Immature natural killer cell (primary cell): ENCODE results near the gene SLC39A1. TPM values are rescaled to one million over a fixed set of nuclear protein-coding genes. Genes with fewer than 3 reads are reported as not detected.
"Not testable (repeated sequence)": the region's sequence is repeated elsewhere in the genome, so short reads cannot be mapped to it uniquely, and the experiment has no call there.

Source experiments
- DNase-seq, 3 donors: peaks; one replicate each; pipeline ENCODE4 v3.0.0; 2022; ENCODE audit warnings: mixed read lengths in 1 of 3
- H3K27ac Mint-ChIP-seq, 6 donors: one replicate each; pipeline ENCODE4 v1.8.0; 2020; ENCODE audit warnings: mixed read lengths in 6 of 6, mild to moderate bottlenecking in 5 of 6, inconsistent platforms in 4 of 6, moderate library complexity in 3 of 6
- H3K27me3 Mint-ChIP-seq, 3 donors: one replicate each; pipeline ENCODE4 v1.8.0; 2020 to 2021; ENCODE audit warnings: low read depth in 3 of 3, mild to moderate bottlenecking in 3 of 3, mixed read lengths in 3 of 3, moderate library complexity in 3 of 3, inconsistent platforms in 1 of 3
- H3K36me3 Mint-ChIP-seq, 3 donors: one replicate each; pipeline ENCODE4 v1.8.0; 2020; ENCODE audit warnings: mixed read lengths in 3 of 3, inconsistent platforms in 2 of 3, mild to moderate bottlenecking in 2 of 3
- H3K4me1 Mint-ChIP-seq, 2 donors: one replicate each; pipeline ENCODE4 v1.8.0; 2020; ENCODE audit warnings: inconsistent platforms in 2 of 2, mild to moderate bottlenecking in 2 of 2, mixed read lengths in 2 of 2, moderate library complexity in 1 of 2
- H3K4me3 Mint-ChIP-seq, 5 donors: one replicate each; pipeline ENCODE4 v1.8.0; 2020; ENCODE audit warnings: mild to moderate bottlenecking in 5 of 5, mixed read lengths in 5 of 5, inconsistent platforms in 3 of 5, moderate library complexity in 3 of 5
- H3K9me3 Mint-ChIP-seq, 6 donors: one replicate each; pipeline ENCODE4 v1.8.0; 2020; ENCODE audit warnings: mild to moderate bottlenecking in 6 of 6, mixed read lengths in 6 of 6, inconsistent platforms in 4 of 6, moderate library complexity in 3 of 6
- polyA plus RNA-seq, 3 donors: library from polyadenylated mRNA; unstranded; fragments of 300-500 nt; fragmentation: Illumina TruSeq; gene quantifications; one replicate each; pipeline ENCODE4 v1.2.3, GENCODE V29; 2021

The SLC39A1 gene
- 10 to 100 TPM; 52.3 to 84.8 (median 54.6) TPM for polyA plus RNA-seq

DNA sequence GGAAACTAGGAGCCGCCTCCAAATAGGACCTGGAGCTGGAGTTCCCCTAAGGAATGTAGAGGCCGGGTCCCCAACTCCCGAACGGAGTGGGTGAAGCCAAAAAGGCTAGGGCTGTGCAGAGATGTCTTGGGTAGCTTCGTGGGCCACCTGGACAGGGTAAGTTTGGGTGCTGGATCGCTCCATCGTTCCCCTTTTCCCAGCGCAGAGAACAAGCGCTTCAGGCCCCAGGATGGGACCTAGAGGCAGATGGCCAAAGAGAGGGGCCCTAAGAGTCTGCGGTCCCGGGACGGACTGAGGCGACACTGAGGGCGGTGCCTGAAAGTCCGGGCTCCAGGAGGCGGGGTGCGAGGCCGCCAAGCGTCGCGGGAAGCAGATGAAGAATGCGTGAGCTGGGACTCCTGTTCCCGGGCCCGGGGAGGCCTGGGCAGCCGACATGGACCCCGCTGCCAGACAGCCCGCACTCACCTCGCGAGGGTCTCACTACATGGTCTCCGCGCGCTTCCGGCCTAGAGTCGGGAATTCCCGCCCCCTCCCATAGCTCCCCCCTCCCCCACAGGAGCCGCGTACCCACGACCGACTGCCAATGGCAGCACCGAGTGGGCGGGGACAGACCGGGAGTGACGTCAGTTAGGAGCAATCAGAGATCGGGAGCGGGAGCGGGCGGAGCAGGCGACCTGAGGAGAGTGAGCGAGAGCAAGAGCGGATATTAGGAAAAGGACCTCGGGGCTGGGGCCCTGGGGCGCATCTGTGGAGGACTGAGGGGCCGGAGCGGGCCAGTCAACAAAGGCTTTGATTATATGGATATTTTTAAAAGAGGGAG lies at the start of gene SLC39A1:
SLC39A1 (minus strand) TSS at position 508 of the 820 bp plus-strand sequence. CDS start 822 bp downstream, outside the sequence.
- peaks cover 0 to 2% (median 0%) of the 10 kb centered on the region in 3 donors for H3K36me3 Mint-ChIP-seq
- peaks cover 0 to 5% (median 3%) of the 10 kb centered on the region in 3 donors for H3K27me3 Mint-ChIP-seq
- H3K9me3 Mint-ChIP-seq, result no peaks in the 10 kb centered on the region
- DNase-seq, result peak; percentile 89 to 90 (median 89)
- peak within 1 kb of the TSS; percentile 93 to 96 (median 95) for H3K27ac Mint-ChIP-seq
- H3K4me3 Mint-ChIP-seq, result peak within 1 kb of the TSS; percentile 89 to 96 (median 92)
- H3K4me1 Mint-ChIP-seq, result peaks cover 58 to 71% of the 10 kb centered on the region in 2 donors

DNA sequence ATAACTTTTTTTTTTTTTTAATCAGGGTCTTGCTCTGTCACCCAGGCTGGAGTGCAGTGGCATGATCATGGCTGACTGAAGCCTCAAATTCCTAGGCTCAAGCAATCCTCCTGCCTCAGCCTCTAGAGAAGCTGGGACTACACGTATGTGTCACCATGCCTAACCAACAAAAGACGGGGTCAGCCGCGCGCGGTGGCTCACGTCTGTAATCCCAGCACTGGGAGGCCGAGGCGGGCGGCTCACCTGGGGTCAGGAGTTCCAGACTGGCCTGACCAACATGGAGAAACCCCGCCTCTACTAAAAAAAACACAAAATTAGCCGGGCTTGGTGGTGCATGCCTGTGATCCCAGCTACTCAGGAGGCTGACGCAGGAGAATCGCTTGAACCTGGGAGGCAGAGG lies 49.2 kb upstream of the SLC39A1 start:
- H3K9me3 Mint-ChIP-seq, DNase-seq, H3K36me3 Mint-ChIP-seq, H3K27me3 Mint-ChIP-seq, H3K4me3 Mint-ChIP-seq, H3K4me1 Mint-ChIP-seq, H3K27ac Mint-ChIP-seq: not testable (repeated sequence)

DNA sequence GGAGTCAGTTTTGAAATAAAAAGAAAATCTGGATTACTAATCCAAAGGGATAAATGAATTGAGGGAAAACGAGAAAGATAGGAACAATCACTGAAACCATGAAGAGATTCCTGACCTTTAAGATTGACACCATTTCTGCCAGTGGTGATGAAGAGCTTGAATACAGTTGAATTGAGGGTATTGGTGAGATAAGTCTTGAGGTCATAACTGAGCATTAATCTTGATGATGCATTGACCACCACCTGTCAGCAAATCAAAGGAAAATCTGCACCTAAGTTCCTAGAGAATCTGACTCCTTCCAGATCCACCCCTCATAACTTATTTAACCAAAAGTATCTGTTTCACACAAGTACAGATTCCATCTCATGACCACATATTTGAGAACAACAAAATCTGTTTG lies 48.8 kb upstream of the SLC39A1 start:
- no peak for DNase-seq
- Mint-ChIP-seq H3K27me3 (no peaks in the 10 kb centered on the region), H3K9me3 (no peaks in the 10 kb centered on the region), H3K36me3 (peaks cover 0 to 5% (median 0%) of the 10 kb centered on the region in 3 donors), H3K27ac (no peak overlapping the region), H3K4me3 (no peak overlapping the region), H3K4me1 (no peaks in the 10 kb centered on the region)

DNA sequence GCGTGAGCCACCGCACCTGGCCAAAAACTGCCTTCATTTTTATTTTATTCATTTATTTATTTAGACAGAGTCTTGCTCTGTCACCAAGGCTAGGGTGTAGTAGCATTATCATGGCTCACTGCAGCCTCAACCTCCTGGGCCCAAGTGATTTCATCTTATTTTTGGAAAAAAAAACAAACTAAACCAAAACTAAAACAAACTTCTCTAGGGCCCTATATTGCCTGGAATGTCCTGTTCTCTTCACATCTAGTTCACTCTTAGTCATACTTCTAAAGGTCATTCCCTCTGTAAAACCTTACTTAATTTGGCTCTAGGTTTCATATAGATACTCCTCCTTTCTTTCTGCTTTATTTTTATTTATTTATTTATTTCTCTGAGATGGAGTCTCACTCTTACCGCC lies 42.8 kb upstream of the SLC39A1 start:
- H3K27me3 Mint-ChIP-seq, result no peaks in the 10 kb centered on the region
- H3K9me3 Mint-ChIP-seq, result no peaks in the 10 kb centered on the region
- H3K4me1 Mint-ChIP-seq, result no peaks in the 10 kb centered on the region
- no peak overlapping the region for H3K4me3 Mint-ChIP-seq
- no peaks in the 10 kb centered on the region for H3K36me3 Mint-ChIP-seq
- no peak overlapping the region for H3K27ac Mint-ChIP-seq
- DNase-seq, result no peak

- Mint-ChIP-seq H3K4me3 (no peak overlapping the region), H3K27me3 (peaks cover 0 to 4% (median 0%) of the 10 kb centered on the region in 3 donors), H3K36me3 (peaks cover under 1 to 5% (median 4%) of the 10 kb centered on the region in 3 donors), H3K27ac (no peak overlapping the region), H3K9me3 (no peaks in the 10 kb centered on the region), H3K4me1 (peaks cover 0 to 4% of the 10 kb centered on the region in 2 donors)
- DNase-seq, result no peak
Observed at GRCh38 chr1:154000420-154000819, 37.1 kb upstream of the SLC39A1 start.

GRCh38 chr1:153996882-153997281 lies 33.5 kb upstream of the SLC39A1 start:
- H3K9me3 Mint-ChIP-seq, H3K27me3 Mint-ChIP-seq, H3K4me3 Mint-ChIP-seq, DNase-seq, H3K27ac Mint-ChIP-seq: not testable (repeated sequence)
- Mint-ChIP-seq H3K4me1 (peaks cover 10 to 25% of the 10 kb centered on the region in 2 donors), H3K36me3 (peaks cover 12 to 17% (median 13%) of the 10 kb centered on the region in 3 donors)

- peaks cover 20 to 27% (median 21%) of the 10 kb centered on the region in 3 donors for H3K36me3 Mint-ChIP-seq
- H3K4me3 Mint-ChIP-seq, result no peak overlapping the region
- peaks cover 3 to 11% (median 8%) of the 10 kb centered on the region in 3 donors for H3K27me3 Mint-ChIP-seq
- H3K27ac Mint-ChIP-seq, result peak overlapping the region in 5 of 6 donors; percentile 40 to 76 (median 70)
- DNase-seq, result no peak
- peaks cover 21 to 38% of the 10 kb centered on the region in 2 donors for H3K4me1 Mint-ChIP-seq
- H3K9me3 Mint-ChIP-seq, result no peaks in the 10 kb centered on the region
Observed at GRCh38 chr1:153995640-153996039, 32.3 kb upstream of the SLC39A1 start.

- Mint-ChIP-seq H3K9me3 (no peaks in the 10 kb centered on the region), H3K4me3 (no peak overlapping the region), H3K4me1 (peaks cover 25 to 42% of the 10 kb centered on the region in 2 donors), H3K36me3 (peaks cover 20 to 27% (median 25%) of the 10 kb centered on the region in 3 donors), H3K27ac (peak overlapping the region in 4 of 6 donors; percentile 40 to 76 (median 70)), H3K27me3 (peaks cover 7 to 15% (median 11%) of the 10 kb centered on the region in 3 donors)
- no peak for DNase-seq
Observed at GRCh38 chr1:153995202-153995601, 31.9 kb upstream of the SLC39A1 start.

- H3K36me3 Mint-ChIP-seq, result peaks cover 20 to 27% (median 25%) of the 10 kb centered on the region in 3 donors
- H3K4me3 Mint-ChIP-seq, result peak overlapping the region; percentile 95 to 99 (median 98)
- peak overlapping the region; percentile 98 to 100 (median 99) for H3K27ac Mint-ChIP-seq
- H3K27me3 Mint-ChIP-seq, result peaks cover 7 to 18% (median 7%) of the 10 kb centered on the region in 3 donors
- DNase-seq, result no peak
- H3K4me1 Mint-ChIP-seq, result peaks cover 33 to 48% of the 10 kb centered on the region in 2 donors
- no peaks in the 10 kb centered on the region for H3K9me3 Mint-ChIP-seq
Observed at GRCh38 chr1:153991806-153992205, 28.5 kb upstream of the SLC39A1 start.

DNA sequence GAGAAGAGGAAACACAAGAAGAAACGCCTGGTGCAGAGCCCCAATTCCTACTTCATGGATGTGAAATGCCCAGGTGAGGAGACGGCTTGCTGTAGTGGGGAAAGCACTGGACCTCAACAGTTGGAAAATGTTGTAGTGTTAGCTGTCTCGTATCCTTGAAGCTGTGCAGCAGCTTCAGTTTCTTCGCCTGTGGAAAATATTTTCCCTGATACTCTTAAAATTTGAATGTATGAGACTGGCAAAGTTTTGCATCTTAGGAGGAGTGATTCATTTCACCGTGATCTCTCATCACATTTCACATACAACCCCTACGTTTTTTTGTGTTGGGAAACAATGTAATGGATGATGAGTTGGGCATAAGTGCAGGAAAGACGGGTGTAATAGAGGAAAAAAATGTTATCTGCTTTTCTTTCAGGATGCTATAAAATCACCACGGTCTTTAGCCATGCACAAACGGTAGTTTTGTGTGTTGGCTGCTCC lies 27.9 kb upstream of the SLC39A1 start:
- H3K36me3 Mint-ChIP-seq, result peaks cover 20 to 27% (median 25%) of the 10 kb centered on the region in 3 donors
- H3K4me3 Mint-ChIP-seq, result peak overlapping the region; percentile 95 to 99 (median 98)
- no peak for DNase-seq
- peak overlapping the region; percentile 98 to 100 (median 99) for H3K27ac Mint-ChIP-seq
- H3K9me3 Mint-ChIP-seq, result no peaks in the 10 kb centered on the region
- H3K4me1 Mint-ChIP-seq, result peaks cover 38 to 55% of the 10 kb centered on the region in 2 donors
- H3K27me3 Mint-ChIP-seq, result peaks cover 7 to 21% (median 7%) of the 10 kb centered on the region in 3 donors

DNA sequence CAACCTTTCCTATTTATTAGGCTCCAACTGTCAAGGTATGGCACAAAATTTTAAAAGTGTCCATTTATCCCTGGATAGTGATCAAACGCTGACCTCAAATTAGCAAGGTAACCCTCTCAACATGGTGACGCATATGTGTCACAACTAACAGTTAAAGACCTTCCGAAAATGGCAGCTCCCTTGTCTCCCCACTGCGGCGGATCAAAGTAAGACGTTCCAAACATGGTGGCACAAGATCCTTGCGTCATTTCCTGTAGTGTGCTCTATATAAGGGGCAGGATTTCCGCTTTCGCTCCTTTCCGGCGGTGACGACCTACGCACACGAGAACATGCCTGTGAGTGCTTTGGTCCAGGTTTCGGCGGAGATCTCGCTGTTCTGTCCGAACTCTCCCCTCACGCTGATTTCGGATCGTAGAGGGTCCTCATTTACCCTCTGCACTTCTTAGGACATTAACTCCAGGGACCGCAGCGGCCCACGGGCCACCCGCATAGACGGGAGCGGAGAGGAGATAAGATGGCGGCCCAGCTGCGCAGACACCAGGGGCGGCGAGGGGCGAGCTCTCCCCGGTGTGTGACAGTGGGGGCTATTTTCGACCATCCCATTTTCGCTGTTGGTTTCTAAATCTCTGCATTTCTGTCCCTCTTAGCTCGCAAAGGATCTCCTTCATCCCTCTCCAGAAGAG lies 27.3 kb upstream of the SLC39A1 start, which contains the start of gene RPS27:
RPS27 (plus strand) TSS at position 295 of the 683 bp plus-strand sequence; CDS start at position 330, 35 bp downstream.
- H3K9me3 Mint-ChIP-seq, result no peaks in the 10 kb centered on the region
- peaks cover 40 to 58% of the 10 kb centered on the region in 2 donors for H3K4me1 Mint-ChIP-seq
- H3K36me3 Mint-ChIP-seq, result peaks cover 18 to 25% (median 24%) of the 10 kb centered on the region in 3 donors
- peak within 1 kb of the TSS; percentile 95 to 99 (median 98) for H3K4me3 Mint-ChIP-seq
- peak; percentile 91 to 95 (median 94) for DNase-seq
- H3K27me3 Mint-ChIP-seq, result peaks cover 9 to 21% (median 11%) of the 10 kb centered on the region in 3 donors
- H3K27ac Mint-ChIP-seq, result peak within 1 kb of the TSS; percentile 98 to 100 (median 99)

GRCh38 chr1:153987621-153988020 lies 24.3 kb upstream of the SLC39A1 start:
- Mint-ChIP-seq H3K27me3 (peaks cover 16 to 22% (median 19%) of the 10 kb centered on the region in 3 donors), H3K4me3 (no peak overlapping the region), H3K27ac (peak overlapping the region in 3 of 6 donors; percentile 26 to 86 (median 75)), H3K9me3 (no peaks in the 10 kb centered on the region), H3K4me1 (peaks cover 36 to 42% of the 10 kb centered on the region in 2 donors), H3K36me3 (peaks cover 11 to 14% (median 14%) of the 10 kb centered on the region in 3 donors)
- no peak for DNase-seq

- no peaks in the 10 kb centered on the region for H3K9me3 Mint-ChIP-seq
Observed at GRCh38 chr1:153985941-153986761, 22.8 kb upstream of the SLC39A1 start, which contains the start of gene RAB13. RAB13 (minus strand) TSS chr1:153986339; CDS start chr1:153986236, 103 bp downstream.

More at GRCh38 chr1:153985941-153986761, 22.8 kb upstream of the SLC39A1 start, which contains the start of gene RAB13:
- Mint-ChIP-seq H3K4me1 (peaks cover 23 to 27% of the 10 kb centered on the region in 2 donors), H3K36me3 (peaks cover under 1 to 4% (median 2%) of the 10 kb centered on the region in 3 donors), H3K27me3 (peaks cover 15 to 22% (median 16%) of the 10 kb centered on the region in 3 donors), H3K27ac (peak within 1 kb of the TSS; percentile 69 to 89 (median 84)), H3K4me3 (peak within 1 kb of the TSS; percentile 2 to 70 (median 40))
- no peak for DNase-seq
